SU-DHL-6 (cell line): ENCODE measurements around the gene LRRC8E.

Source experiments
- H2AFZ ChIP-seq: fragments of 200-600 bp; sonication (generic); 2 replicates; pipeline ENCODE4 v1.6.1; 2014; ENCODE audit warnings: low read depth, mild to moderate bottlenecking, moderate library complexity, mixed read lengths, antibody characterized with exemption, low read length; ENCODE audit not compliant: severe bottlenecking
- H3F3A ChIP-seq: fragments of 200-600 bp; shearing (Covaris generic); 2 replicates; pipeline ENCODE4 v1.6.0; 2016; ENCODE audit warnings: antibody characterized with exemption, mild to moderate bottlenecking; ENCODE audit not compliant: insufficient read depth
- H3K27ac ChIP-seq: fragments of 200-600 bp; sonication (generic); 2 replicates; pipeline ENCODE4 v1.5.1; 2016; ENCODE audit warnings: low read depth, mild to moderate bottlenecking, low read length, moderate library complexity, mixed read lengths
- H3K27me3 ChIP-seq: fragments of 200-600 bp; sonication (generic), shearing (Covaris generic); 2 replicates; pipeline ENCODE4 v1.6.0; 2014; ENCODE audit warnings: mild to moderate bottlenecking, low read length
- H3K36me3 ChIP-seq: fragments of 200-600 bp; sonication (generic); 2 replicates; pipeline ENCODE4 v1.6.1; 2014; ENCODE audit warnings: mild to moderate bottlenecking, low read length, mixed read lengths
- H3K4me2 ChIP-seq: fragments of 300-600, 200-600 bp; shearing (Covaris generic), sonication (generic); 2 replicates; pipeline ENCODE4 v1.6.0; 2014; ENCODE audit warnings: low read length, low read depth, mild to moderate bottlenecking; ENCODE audit not compliant: poor library complexity, severe bottlenecking
- H3K4me3 ChIP-seq: fragments of 200-600 bp; sonication (generic); 2 replicates; pipeline ENCODE4 v1.5.1; 2014; ENCODE audit warnings: antibody characterized with exemption, low read length, mild to moderate bottlenecking, mixed read lengths; ENCODE audit not compliant: insufficient read depth, poor library complexity, severe bottlenecking
- H3K79me2 ChIP-seq: fragments of 200-600 bp; sonication (generic); 2 replicates; pipeline ENCODE4 v1.6.1; 2014; ENCODE audit warnings: mild to moderate bottlenecking, low read length, moderate library complexity; ENCODE audit not compliant: insufficient read depth
- H3K9ac ChIP-seq: fragments of 200-600 bp; sonication (generic); 2 replicates; pipeline ENCODE4 v1.7.0; 2014; ENCODE audit warnings: mild to moderate bottlenecking, low read length
- H3K9me2 ChIP-seq: fragments of 200-600 bp; sonication (generic); replicated peaks from 2 replicates; pipeline ENCODE4 v1.6.1; 2014; ENCODE audit warnings: low read length; ENCODE audit not compliant: insufficient read depth
- H3K9me3 ChIP-seq: fragments of 200-600 bp; sonication (generic); 2 replicates; pipeline ENCODE4 v1.6.1; 2014; ENCODE audit warnings: low read length, mixed read lengths; ENCODE audit not compliant: insufficient read depth
- H4K20me1 ChIP-seq: fragments of 200-600 bp; sonication (generic); 2 replicates; pipeline ENCODE4 v1.6.1; 2014; ENCODE audit warnings: low read depth, mild to moderate bottlenecking, antibody characterized with exemption, low read length, moderate library complexity, mixed read lengths
- CTCF ChIP-seq: fragments of 200-600 bp; sonication (generic); IDR thresholded peaks from one replicate; pipeline ENCODE4 v1.5.1; 2017; ENCODE audit warnings: antibody characterized with exemption, mild to moderate bottlenecking, low read length, moderate library complexity; ENCODE audit not compliant: insufficient read depth, poor library complexity, severe bottlenecking
- EZH2phosphoT487 ChIP-seq: fragments of 200-600 bp; sonication (generic), shearing (Covaris generic); conservative IDR thresholded peaks from 2 replicates; pipeline ENCODE4 v1.6.1; 2018; ENCODE audit warnings: mild to moderate bottlenecking, antibody characterized with exemption, low read length, moderate library complexity, mixed read lengths

The LRRC8E gene

GRCh38 chr19:7905859-7906258, 17.5 kb downstream of the LRRC8E start:
- Histone ChIP-seq H3K79me2 (peaks cover 28% of the 10 kb centered on the region), H3K4me2 (no peak overlapping the region), H2AFZ (no peak overlapping the region), H3K9ac (no peak overlapping the region), H3K27ac (no peak overlapping the region), H3F3A (no peaks in the 10 kb centered on the region), H3K36me3 (no peaks in the 10 kb centered on the region), H3K9me2 (no peaks in the 10 kb centered on the region), H3K4me3 (no peak overlapping the region), H3K27me3 (no peaks in the 10 kb centered on the region), H3K9me3 (no peaks in the 10 kb centered on the region), H4K20me1 (no peaks in the 10 kb centered on the region)
- TF ChIP-seq CTCF (no peak), EZH2phosphoT487 (no peak)

GRCh38 chr19:7907122-7907521, 18.8 kb downstream of the LRRC8E start:
- Histone ChIP-seq H3K9me3 (no peaks in the 10 kb centered on the region), H3K4me2 (no peak overlapping the region), H2AFZ (no peak overlapping the region), H3F3A (no peaks in the 10 kb centered on the region), H3K9ac (no peak overlapping the region), H4K20me1 (no peaks in the 10 kb centered on the region), H3K79me2 (peaks cover 28% of the 10 kb centered on the region), H3K36me3 (no peaks in the 10 kb centered on the region), H3K27me3 (no peaks in the 10 kb centered on the region), H3K4me3 (no peak overlapping the region), H3K9me2 (no peaks in the 10 kb centered on the region), H3K27ac (no peak overlapping the region)
- TF ChIP-seq EZH2phosphoT487 (no peak), CTCF (no peak)

DNA sequence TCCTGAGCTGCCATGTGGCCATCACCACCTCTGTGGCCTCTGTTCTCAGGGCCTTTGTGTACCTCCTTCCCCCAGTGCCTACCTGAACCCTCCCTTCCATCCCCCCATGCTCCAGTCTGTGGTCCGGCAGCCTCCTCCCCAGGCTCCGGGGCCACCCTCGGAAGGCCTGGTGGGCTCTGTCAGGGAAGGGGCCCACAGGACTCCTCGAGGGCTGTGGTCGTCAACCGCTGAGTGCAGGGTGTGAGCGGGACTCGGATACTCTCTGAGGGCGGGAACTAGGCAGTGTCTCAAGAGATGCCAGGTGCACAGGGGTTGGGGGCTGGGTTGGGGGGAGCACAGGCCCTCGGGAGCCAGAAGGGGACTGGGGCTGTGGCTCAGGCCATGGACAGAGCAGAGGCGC, 19.2 kb downstream of the LRRC8E start:
- Histone ChIP-seq H3K27ac (no peak overlapping the region), H3K36me3 (no peaks in the 10 kb centered on the region), H3K9me2 (no peaks in the 10 kb centered on the region), H3K9me3 (no peaks in the 10 kb centered on the region), H3F3A (no peaks in the 10 kb centered on the region), H3K4me3 (no peak overlapping the region), H3K4me2 (no peak overlapping the region), H4K20me1 (no peaks in the 10 kb centered on the region), H2AFZ (no peak overlapping the region), H3K9ac (no peak overlapping the region), H3K79me2 (peaks cover 28% of the 10 kb centered on the region), H3K27me3 (no peaks in the 10 kb centered on the region)
- TF ChIP-seq CTCF (no peak), EZH2phosphoT487 (no peak)
